NCI-H2227 (cell line): ENCODE measurements around the gene EIF4EBP3.
A peak's percentile ranks its signal among the peaks of the same experiment; 100 is the strongest.

Experiments
- DNase-seq: peaks from one replicate; lab custom pipeline; 2025; ENCODE audit not compliant: unreplicated experiment; lab: John Stamatoyannopoulos, UW

Gene EIF4EBP3

GRCh38 chr5:140547508-140548299, at the start of gene EIF4EBP3:
TSS of gene EIF4EBP3 (plus strand) at chr5:140547662. CDS start at chr5:140547738, 76 bp downstream.
- DNase-seq, result peak; percentile 90

- no peak for DNase-seq
Measured at GRCh38 chr5:140497897-140498296, 49.6 kb upstream of the EIF4EBP3 start.

DNA sequence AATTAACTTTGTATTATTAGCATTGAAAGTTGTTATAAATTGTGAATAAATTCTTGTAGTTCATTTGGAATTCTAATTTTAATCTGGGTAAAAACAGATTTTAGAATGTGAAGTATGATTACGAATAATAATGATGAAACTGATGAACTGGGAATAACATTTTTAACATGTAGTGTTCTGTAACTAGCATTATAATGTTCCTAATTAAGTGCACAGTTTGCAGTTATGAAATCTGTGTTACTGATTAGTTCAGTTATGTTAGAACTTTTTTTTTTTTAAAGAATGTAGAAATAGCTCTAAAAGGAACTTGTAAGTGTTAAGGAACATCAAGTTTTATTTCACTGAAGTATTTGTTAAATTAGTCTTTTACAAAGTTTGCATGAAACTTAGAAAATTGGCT, 48.9 kb upstream of the EIF4EBP3 start:
- no peak for DNase-seq

DNA sequence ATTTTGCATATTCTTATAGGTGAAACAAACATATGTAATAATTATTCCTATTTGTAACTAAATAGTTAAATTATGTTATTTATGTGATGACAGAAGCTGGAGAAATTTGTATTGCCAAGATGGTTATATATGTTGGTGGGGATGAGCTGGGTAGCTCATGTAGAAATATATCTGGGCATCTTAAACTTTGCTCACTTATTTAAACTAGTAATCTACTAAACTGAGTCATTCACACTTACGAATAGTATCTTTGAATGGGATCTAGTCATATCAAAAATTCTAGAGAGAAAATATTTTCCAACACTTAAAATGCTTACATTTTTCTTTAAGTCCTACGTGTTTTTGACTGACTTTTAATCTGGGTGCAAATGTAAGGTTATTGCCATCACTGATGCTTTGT, 44.6 kb upstream of the EIF4EBP3 start:
- DNase-seq, result no peak

- DNase-seq, result no peak
Measured at GRCh38 chr5:140509898-140510297, 37.6 kb upstream of the EIF4EBP3 start.

- DNase-seq, result no peak
Measured at GRCh38 chr5:140513124-140513523, 34.3 kb upstream of the EIF4EBP3 start.

DNA sequence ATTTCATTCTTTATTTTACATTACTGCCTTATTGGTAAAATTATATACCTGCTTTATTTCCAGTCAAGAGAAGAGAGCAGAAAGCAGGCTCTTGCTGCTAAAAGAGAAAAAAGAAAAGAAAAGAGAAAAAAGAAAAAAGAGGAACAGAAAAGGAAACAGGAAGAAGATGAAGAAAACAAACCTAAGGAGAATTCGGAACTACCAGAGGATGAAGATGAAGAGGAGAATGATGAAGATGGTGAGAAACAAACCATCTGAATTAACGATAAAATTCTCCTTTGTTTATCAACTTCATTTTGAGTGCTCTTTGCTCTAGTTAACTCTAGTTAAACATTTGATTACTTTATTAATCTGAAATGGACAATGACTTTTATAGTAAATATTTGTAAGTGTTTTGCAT, 23.5 kb upstream of the EIF4EBP3 start:
- DNase-seq, result no peak

- no peak for DNase-seq
Measured at GRCh38 chr5:140540227-140540626, 7.2 kb upstream of the EIF4EBP3 start.

- DNase-seq, result no peak
Measured at GRCh38 chr5:140542972-140543371, 4.5 kb upstream of the EIF4EBP3 start.

GRCh38 chr5:140544986-140545385, 2.5 kb upstream of the EIF4EBP3 start:
- DNase-seq, result no peak

DNA sequence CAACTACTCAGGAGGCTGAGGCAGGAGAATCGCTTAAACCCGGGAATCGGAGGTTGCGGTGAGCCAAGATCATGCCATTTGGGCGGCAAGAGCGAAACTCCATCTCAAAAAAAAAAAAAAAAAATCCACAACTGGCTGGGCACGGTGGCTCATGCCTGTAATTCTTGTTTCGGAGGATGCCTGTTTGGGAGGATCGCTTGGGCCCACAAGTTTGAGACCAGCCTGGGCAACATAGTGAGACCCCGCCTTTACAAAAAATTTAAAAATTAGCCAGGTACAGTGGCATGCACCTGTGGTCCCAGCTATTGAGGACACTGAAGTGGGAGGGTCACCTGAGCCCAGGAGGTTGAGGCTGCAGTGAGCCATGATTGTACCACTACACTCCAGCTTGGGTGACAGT, 1.9 kb upstream of the EIF4EBP3 start:
- DNase-seq, result no peak

- no peak for DNase-seq
Measured at GRCh38 chr5:140546851-140547507, 483 bp upstream of the EIF4EBP3 start.

GRCh38 chr5:140548300-140548688, 832 bp downstream of the EIF4EBP3 start:
- no peak for DNase-seq

- no peak for DNase-seq
Measured at GRCh38 chr5:140548791-140549190, 1.3 kb downstream of the EIF4EBP3 start.

DNA sequence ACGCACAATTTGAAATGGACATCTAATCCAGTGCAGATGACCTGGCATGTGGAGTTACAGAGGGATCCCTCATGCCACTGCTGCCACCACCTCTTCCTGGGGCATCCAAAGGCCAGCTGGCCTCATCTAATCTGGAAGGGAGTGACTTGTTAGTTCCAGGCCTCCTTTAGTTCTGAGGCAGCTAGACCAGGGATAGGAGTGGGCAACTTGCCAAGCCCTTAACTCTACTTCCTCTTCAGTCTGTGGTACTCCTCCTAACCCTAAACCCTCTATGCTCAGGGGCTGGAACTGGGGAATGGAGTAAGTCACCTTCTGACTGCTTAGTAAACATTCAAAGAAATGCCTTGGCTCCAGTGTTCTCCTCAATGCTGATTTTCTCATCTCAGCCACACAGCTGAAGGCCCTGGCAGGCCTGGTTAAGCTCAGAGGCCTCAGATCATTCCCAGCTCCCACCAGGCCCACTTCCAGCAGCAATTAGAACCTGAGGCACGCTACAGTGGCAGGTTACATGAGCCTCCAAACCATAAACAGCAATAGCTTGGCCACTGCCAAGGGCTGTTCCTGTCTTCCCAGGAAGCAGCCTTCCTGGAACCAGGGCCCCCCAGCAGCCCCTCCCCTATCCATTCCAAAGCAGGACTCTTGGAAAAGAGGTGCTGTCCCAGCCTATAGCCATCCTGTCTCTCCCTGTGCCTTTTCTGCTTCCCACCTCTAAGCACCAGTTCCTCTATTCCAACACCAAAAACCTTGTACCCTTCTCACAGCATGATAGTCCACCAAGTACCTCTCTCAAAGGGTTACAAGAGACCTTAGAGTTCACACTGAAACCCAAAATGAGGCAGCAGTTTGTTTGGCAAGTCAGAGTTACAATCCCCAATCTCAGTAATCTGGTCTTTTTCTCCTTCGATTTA, 2.0 kb downstream of the EIF4EBP3 start:
- DNase-seq, result no peak

DNA sequence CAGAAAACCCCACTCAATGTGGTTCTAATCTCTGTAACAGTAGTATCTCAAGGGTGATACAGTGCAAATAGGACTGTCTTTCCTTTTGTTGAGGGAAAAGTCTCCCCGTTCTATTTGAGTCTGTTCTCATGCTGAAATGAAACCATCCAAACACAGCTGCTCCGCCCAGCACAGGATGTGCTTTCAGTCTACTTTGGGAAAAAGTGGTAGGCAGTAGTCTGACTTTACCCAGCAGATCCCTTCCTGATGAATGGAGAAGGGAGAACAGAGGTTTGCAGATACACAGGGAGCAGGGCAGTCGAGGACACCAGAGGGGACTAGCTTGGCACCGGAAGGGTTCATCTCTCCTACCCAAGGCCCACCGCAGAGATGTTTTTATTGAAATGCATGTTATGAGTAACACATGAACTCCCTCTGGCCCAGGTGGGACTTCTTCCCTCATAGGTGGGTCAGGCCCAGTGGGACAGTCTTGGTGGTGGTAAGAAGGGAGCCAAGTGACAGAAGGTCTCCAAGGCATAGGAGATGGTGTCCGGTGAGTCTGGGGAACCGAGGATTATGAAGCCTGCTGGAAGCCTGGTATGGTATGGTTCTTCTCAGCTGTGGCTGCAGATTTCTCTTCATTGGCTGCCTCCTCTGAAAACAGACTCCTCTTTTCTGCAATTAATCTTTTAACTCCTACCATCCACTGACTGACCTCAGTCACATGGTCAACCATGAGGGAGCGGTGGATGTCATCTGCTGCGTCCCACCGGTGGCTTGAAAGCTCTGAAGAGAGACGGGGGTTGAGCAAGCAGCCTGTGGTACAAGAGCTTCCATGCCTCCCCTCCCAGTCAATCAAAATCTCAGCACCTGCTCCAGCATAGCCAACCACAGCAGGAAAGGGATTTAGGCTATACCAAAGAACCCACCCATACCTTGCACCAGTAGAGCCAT, 3.0 kb downstream of the EIF4EBP3 start:
- no peak for DNase-seq

GRCh38 chr5:140551872-140552271, 4.4 kb downstream of the EIF4EBP3 start:
- no peak for DNase-seq

DNA sequence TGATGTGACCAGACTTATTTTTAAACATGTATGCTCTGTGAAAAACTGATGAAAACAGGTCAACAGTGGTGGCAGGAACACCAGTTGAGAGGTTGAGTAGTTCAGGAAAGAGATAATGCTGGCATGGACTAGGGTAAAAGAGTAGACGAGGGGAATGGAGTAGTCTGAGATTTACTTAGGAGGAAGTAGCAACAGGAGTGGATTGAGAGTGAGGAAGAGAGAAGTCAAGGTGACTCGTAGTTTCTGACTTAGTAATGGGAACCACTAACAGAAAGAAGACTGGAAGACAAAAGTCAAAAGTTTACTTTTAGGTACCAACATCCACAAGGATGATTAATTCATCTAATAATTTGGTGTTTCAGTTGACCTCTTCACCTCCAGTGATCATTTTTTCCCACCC, 6.2 kb downstream of the EIF4EBP3 start:
- no peak for DNase-seq

DNA sequence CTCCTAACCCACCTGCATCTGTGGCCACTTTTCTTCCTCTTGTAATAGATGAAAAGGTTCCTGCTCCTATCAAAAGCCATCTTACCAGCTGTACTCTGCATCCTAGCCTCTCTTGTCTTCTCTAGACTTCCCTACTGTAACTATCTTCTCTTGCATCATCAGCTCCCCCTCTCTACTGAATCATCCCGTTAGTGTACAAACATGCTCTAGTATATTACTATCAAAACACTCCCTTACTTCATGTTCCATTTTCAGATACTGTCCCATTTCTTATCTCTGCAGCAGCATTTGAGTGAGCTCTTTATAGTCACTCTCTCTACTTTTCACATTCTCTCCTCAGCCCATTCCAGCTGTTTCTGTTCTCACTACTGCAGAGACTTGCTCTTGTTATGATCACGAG, 7.0 kb downstream of the EIF4EBP3 start:
- DNase-seq, result no peak

- no peak for DNase-seq
Measured at GRCh38 chr5:140555747-140556312, 8.4 kb downstream of the EIF4EBP3 start.
